Fibroblast of lung (primary cell): ENCODE data around the gene LTBP1. TPM values are rescaled to one million over a fixed set of nuclear protein-coding genes. Genes with fewer than 3 reads are reported as not detected.

ENCODE experiments used
- DNase-seq, 2 donors: peaks; one replicate each; pipeline versions ENCODE4 v3.0.0 to v3.0.0-alpha.2; 2010; ENCODE audit warnings: low read depth in 2 of 2
- H2AFZ ChIP-seq: 2 replicates; pipeline ENCODE4 v1.5.1; 2012; ENCODE audit warnings: low read length, control low read depth, inconsistent platforms
- H3K27ac ChIP-seq: 2 replicates; pipeline ENCODE4 v1.5.1; 2011; ENCODE audit warnings: low read length, control low read depth; ENCODE audit not compliant: insufficient read depth
- H3K27me3 ChIP-seq: 2 replicates; pipeline ENCODE4 v1.5.1; 2011; ENCODE audit warnings: mild to moderate bottlenecking, low read length; ENCODE audit not compliant: control insufficient read depth, insufficient read depth
- H3K36me3 ChIP-seq: 2 replicates; pipeline ENCODE4 v1.5.1; 2011; ENCODE audit warnings: low read length; ENCODE audit not compliant: control insufficient read depth, insufficient read depth
- H3K4me1 ChIP-seq: 2 replicates; pipeline ENCODE4 v1.5.1; 2011; ENCODE audit warnings: low read length; ENCODE audit not compliant: control insufficient read depth, insufficient read depth; ENCODE audit errors: extremely low read depth
- H3K4me2 ChIP-seq: 2 replicates; pipeline ENCODE4 v1.5.1; 2011; ENCODE audit warnings: low read length, control low read depth; ENCODE audit not compliant: insufficient read depth; ENCODE audit errors: extremely low read depth
- H3K4me3 ChIP-seq, 4 experiments: fragments of 200-600 bp in 1 of 4; sonication (generic) in 1 of 4; replicated peaks in 1 of 4; 2 replicates each; pipeline ENCODE4 v1.5.1; 2011 to 2016; ENCODE audit warnings: low read length in 4 of 4, low read depth in 3 of 4, mild to moderate bottlenecking in 3 of 4, control low read depth in 2 of 4, inconsistent platforms in 1 of 4, mixed read lengths in 1 of 4; ENCODE audit not compliant: insufficient read depth in 1 of 4; ENCODE audit errors: control extremely low read depth in 1 of 4
- H3K79me2 ChIP-seq: 2 replicates; pipeline ENCODE4 v1.5.1; 2012; ENCODE audit warnings: mild to moderate bottlenecking, low read length, inconsistent platforms; ENCODE audit not compliant: control insufficient read depth, insufficient read depth
- H3K9ac ChIP-seq: 2 replicates; pipeline ENCODE4 v1.5.1; 2011; ENCODE audit warnings: mild to moderate bottlenecking, low read length, control low read depth; ENCODE audit not compliant: insufficient read depth
- H3K9me3 ChIP-seq: 2 replicates; pipeline ENCODE4 v1.5.1; 2012; ENCODE audit warnings: low read depth, low read length; ENCODE audit not compliant: control insufficient read depth, insufficient read depth
- H4K20me1 ChIP-seq: 2 replicates; pipeline ENCODE4 v1.5.1; 2011; ENCODE audit warnings: low read length; ENCODE audit not compliant: control insufficient read depth, insufficient read depth; ENCODE audit errors: extremely low read depth
- EZH2 ChIP-seq: IDR thresholded peaks from 2 replicates; pipeline ENCODE4 v1.5.1; 2012; ENCODE audit warnings: low read length, control low read depth, mild to moderate bottlenecking; ENCODE audit errors: missing control alignments
- polyA plus RNA-seq, 2 donors: library from polyadenylated mRNA; depleted of rRNA in 1 of 2; stranded (reverse) in 1 of 2; unstranded in 1 of 2; fragments of >200 nt; gene quantifications; 2 replicates each; pipeline ENCODE4 v1.2.1, GENCODE V29; 2011 to 2012; ENCODE audit warnings: missing spikeins in 1 of 2
- total RNA-seq: library from RNA; depleted of rRNA; stranded (reverse); fragments of >200 nt; gene quantifications from 2 replicates; pipeline ENCODE4 v1.2.1, GENCODE V29; 2014
- TF ChIP-seq, protein P1 (sequence below), 2 donors: IDR thresholded peaks in 1 of 2; conservative IDR thresholded peaks in 1 of 2; 1 replicate in 1 of 2; 2 replicates in 1 of 2; pipeline ENCODE4 v1.5.1; 2011 to 2012; ENCODE audit warnings: low read length in 2 of 2, control low read depth in 1 of 2, inconsistent platforms in 1 of 2, low read depth in 1 of 2, mild to moderate bottlenecking in 1 of 2

The LTBP1 gene
- total and polyA plus RNA-seq, 2 donors (not counting 1 experiment from before 2014, with no cell fraction given), result 254 to 324 TPM

DNA sequence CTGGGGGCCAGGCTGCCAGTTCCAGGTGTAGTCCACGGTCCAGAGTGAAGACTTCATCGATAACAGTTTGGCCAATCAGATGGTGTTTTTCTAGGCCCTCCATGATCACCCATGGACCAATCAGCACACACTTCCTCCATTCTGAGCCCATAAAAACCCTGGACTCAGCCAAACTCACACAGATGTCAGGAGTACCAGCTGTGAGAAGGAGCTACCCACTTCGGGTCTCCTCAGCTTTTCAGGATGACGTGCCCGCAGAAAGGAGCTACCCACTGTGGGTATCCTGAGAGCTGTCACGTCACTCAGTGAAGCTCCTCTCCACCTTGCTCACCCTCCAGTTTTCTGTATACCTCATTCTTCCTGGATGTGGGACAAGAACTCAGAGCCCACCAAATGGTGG is 319.7 kb downstream of the LTBP1 start:
- no peaks in the 10 kb centered on the region for H3K27me3 ChIP-seq
- H3K4me1 ChIP-seq, result no peaks in the 10 kb centered on the region
- DNase-seq, result no peak
- H3K79me2 ChIP-seq, result no peaks in the 10 kb centered on the region
- no peak overlapping the region for H2AFZ ChIP-seq
- H3K4me2 ChIP-seq, result no peak overlapping the region
- no peak for TF ChIP-seq EZH2
- TF ChIP-seq, protein P1, sequence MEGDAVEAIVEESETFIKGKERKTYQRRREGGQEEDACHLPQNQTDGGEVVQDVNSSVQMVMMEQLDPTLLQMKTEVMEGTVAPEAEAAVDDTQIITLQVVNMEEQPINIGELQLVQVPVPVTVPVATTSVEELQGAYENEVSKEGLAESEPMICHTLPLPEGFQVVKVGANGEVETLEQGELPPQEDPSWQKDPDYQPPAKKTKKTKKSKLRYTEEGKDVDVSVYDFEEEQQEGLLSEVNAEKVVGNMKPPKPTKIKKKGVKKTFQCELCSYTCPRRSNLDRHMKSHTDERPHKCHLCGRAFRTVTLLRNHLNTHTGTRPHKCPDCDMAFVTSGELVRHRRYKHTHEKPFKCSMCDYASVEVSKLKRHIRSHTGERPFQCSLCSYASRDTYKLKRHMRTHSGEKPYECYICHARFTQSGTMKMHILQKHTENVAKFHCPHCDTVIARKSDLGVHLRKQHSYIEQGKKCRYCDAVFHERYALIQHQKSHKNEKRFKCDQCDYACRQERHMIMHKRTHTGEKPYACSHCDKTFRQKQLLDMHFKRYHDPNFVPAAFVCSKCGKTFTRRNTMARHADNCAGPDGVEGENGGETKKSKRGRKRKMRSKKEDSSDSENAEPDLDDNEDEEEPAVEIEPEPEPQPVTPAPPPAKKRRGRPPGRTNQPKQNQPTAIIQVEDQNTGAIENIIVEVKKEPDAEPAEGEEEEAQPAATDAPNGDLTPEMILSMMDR (conservative IDR thresholded peaks at IDR 0.05 in 1 of 2, IDR thresholded peaks at IDR 0.05 in 1 of 2; ENCODE audit: low read depth in 1 of 2, low read length in 2 of 2), result no peak
- no peaks in the 10 kb centered on the region for H4K20me1 ChIP-seq
- H3K4me3 ChIP-seq, result no peak overlapping the region
- peaks cover 9% of the 10 kb centered on the region for H3K36me3 ChIP-seq
- H3K27ac ChIP-seq, result no peak overlapping the region
- H3K9me3 ChIP-seq, result peaks cover 2% of the 10 kb centered on the region
- H3K9ac ChIP-seq, result no peak overlapping the region

DNA sequence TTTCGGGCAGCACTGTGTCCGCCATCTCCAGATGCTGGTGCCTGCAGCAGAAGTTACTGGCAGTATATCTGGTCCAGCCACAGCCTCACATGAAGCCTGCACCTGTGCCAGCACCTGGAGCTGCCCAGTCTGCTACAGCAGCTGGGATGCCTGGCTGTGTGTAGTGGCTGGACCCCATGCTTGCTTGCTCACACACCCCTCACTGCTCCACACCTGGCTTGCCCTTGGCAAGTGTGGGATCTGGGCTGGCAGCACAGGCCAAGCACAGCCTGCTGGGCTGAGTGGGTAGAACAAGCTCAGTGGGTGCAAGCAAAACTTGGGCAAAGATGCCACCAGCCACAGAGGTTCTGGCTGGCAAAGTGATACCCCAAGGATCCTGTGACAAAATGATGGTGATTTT is 320.3 kb downstream of the LTBP1 start:
- no peak overlapping the region for H3K27ac ChIP-seq

DNA sequence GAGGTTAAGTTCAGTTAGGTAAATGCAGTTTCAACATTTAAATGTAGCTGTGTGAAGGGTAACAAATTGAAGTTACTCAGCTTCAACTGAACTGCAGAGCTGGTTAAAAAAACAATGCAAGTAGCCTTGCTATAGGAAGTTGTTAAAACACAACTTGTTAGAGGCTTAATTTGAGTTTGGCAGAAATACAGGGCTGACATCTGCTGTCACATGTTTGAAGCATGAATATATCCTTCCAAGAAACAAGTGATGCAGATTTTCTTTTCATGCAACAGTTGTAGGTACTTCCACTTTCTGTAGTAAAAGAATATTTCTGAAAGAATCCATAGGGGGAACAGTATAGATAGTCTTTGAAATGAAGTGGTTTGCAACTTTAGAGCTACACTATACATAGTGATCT is 321.0 kb downstream of the LTBP1 start:
- Histone ChIP-seq H3K9me3 (peaks cover 2% of the 10 kb centered on the region), H3K9ac (no peak overlapping the region), H3K4me1 (no peaks in the 10 kb centered on the region), H3K4me3 (no peak overlapping the region), H2AFZ (no peak overlapping the region), H3K27me3 (no peaks in the 10 kb centered on the region), H3K4me2 (no peak overlapping the region), H3K79me2 (no peaks in the 10 kb centered on the region), H3K27ac (no peak overlapping the region), H4K20me1 (no peaks in the 10 kb centered on the region), H3K36me3 (peaks cover 9% of the 10 kb centered on the region)
- peak; percentile 29 to 31 for DNase-seq
- TF ChIP-seq, protein P1 (conservative IDR thresholded peaks at IDR 0.05 in 1 of 2, IDR thresholded peaks at IDR 0.05 in 1 of 2; ENCODE audit: low read depth in 1 of 2, low read length in 2 of 2), result no peak
- TF ChIP-seq EZH2, result no peak

More for the DNA sequence above, 320.3 kb downstream of the LTBP1 start:
- H3K36me3 ChIP-seq, result peaks cover 9% of the 10 kb centered on the region
- TF ChIP-seq, protein P1 (conservative IDR thresholded peaks at IDR 0.05 in 1 of 2, IDR thresholded peaks at IDR 0.05 in 1 of 2; ENCODE audit: low read depth in 1 of 2, low read length in 2 of 2), result no peak
- TF ChIP-seq EZH2, result no peak
- no peak for DNase-seq
- H4K20me1 ChIP-seq, result no peaks in the 10 kb centered on the region
- H3K27me3 ChIP-seq, result no peaks in the 10 kb centered on the region
- no peak overlapping the region for H3K4me3 ChIP-seq
- no peak overlapping the region for H3K4me2 ChIP-seq
- H3K4me1 ChIP-seq, result no peaks in the 10 kb centered on the region
- no peaks in the 10 kb centered on the region for H3K79me2 ChIP-seq
- H3K9me3 ChIP-seq, result peaks cover 2% of the 10 kb centered on the region
- H3K9ac ChIP-seq, result no peak overlapping the region
- H2AFZ ChIP-seq, result no peak overlapping the region
